GM19463 (cell line): Measurements from ENCODE around the gene NPAS3.

Experiments used
- ATAC-seq: cut with Tn5 transposase; IDR thresholded peaks from one replicate; pipeline ENCODE4 v1.9.1; 2021; ENCODE audit warnings: mild to moderate bottlenecking, moderate library complexity; ENCODE audit not compliant: unreplicated experiment

NPAS3 gene

GRCh38 chr14:33163600-33163999, 224.9 kb downstream of the NPAS3 start:
- no peak for ATAC-seq

- no peak for ATAC-seq
Observed at GRCh38 chr14:33165144-33165925, 226.7 kb downstream of the NPAS3 start.

GRCh38 chr14:33165926-33166289, 227.2 kb downstream of the NPAS3 start:
- no peak for ATAC-seq

GRCh38 chr14:33175951-33176350, 237.3 kb downstream of the NPAS3 start:
- ATAC-seq: no peak

GRCh38 chr14:33184587-33184986, 245.9 kb downstream of the NPAS3 start:
- no peak for ATAC-seq

- no peak for ATAC-seq
Observed at GRCh38 chr14:33186656-33187055, 248.0 kb downstream of the NPAS3 start.

GRCh38 chr14:33188880-33189279, 250.2 kb downstream of the NPAS3 start:
- no peak for ATAC-seq

- no peak for ATAC-seq
Observed at GRCh38 chr14:33191855-33192254, 253.2 kb downstream of the NPAS3 start.

GRCh38 chr14:33194551-33194950, 255.9 kb downstream of the NPAS3 start:
- no peak for ATAC-seq

- no peak for ATAC-seq
Observed at GRCh38 chr14:33198684-33199083, 260.0 kb downstream of the NPAS3 start.

GRCh38 chr14:33201116-33201515, 262.4 kb downstream of the NPAS3 start:
- ATAC-seq: no peak

GRCh38 chr14:33206981-33207380, 268.3 kb downstream of the NPAS3 start:
- no peak for ATAC-seq

- ATAC-seq: no peak
Observed at GRCh38 chr14:33207467-33208017, 268.9 kb downstream of the NPAS3 start.

GRCh38 chr14:33210311-33210710, 271.6 kb downstream of the NPAS3 start:
- no peak for ATAC-seq

- ATAC-seq: no peak
Observed at GRCh38 chr14:33218026-33218425, 279.3 kb downstream of the NPAS3 start.

GRCh38 chr14:33219957-33220356, 281.3 kb downstream of the NPAS3 start:
- no peak for ATAC-seq

- no peak for ATAC-seq
Observed at GRCh38 chr14:33229269-33229929, 290.7 kb downstream of the NPAS3 start.

GRCh38 chr14:33230021-33230420, 291.3 kb downstream of the NPAS3 start:
- no peak for ATAC-seq

GRCh38 chr14:33232031-33232430, 293.4 kb downstream of the NPAS3 start:
- ATAC-seq: no peak

- no peak for ATAC-seq
Observed at GRCh38 chr14:33237115-33237740, 298.5 kb downstream of the NPAS3 start.

GRCh38 chr14:33239465-33239864, 300.8 kb downstream of the NPAS3 start:
- no peak for ATAC-seq

GRCh38 chr14:33240466-33240865, 301.8 kb downstream of the NPAS3 start:
- ATAC-seq: no peak
